KMS-11 (cell line): ENCODE data around the gene MFSD2A.

Experiments
- H2AFZ ChIP-seq: fragments of 200-600 bp; sonication (generic); 2 replicates; pipeline ENCODE4 v1.6.1; 2016; ENCODE audit warnings: antibody characterized with exemption, mixed run types, low read depth
- H3K27ac ChIP-seq: fragments of 200-600 bp; sonication (generic); 2 replicates; pipeline ENCODE4 v1.6.1; 2016; ENCODE audit warnings: mild to moderate bottlenecking, mixed run types
- H3K27me3 ChIP-seq: fragments of 200-600 bp; sonication (generic); 2 replicates; pipeline ENCODE4 v1.6.1; 2017; ENCODE audit warnings: mild to moderate bottlenecking, low read depth, mixed run types, moderate library complexity; ENCODE audit not compliant: insufficient read depth
- H3K36me3 ChIP-seq: fragments of 200-600 bp; sonication (generic); 2 replicates; pipeline ENCODE4 v1.6.1; 2017; ENCODE audit warnings: mild to moderate bottlenecking, mixed run types; ENCODE audit not compliant: insufficient read depth
- H3K4me1 ChIP-seq: fragments of 200-600 bp; sonication (generic); 2 replicates; pipeline ENCODE4 v1.6.1; 2016; ENCODE audit warnings: mild to moderate bottlenecking, low read depth, mixed run types; ENCODE audit not compliant: poor library complexity, severe bottlenecking
- H3K4me2 ChIP-seq: fragments of 200-600 bp; sonication (generic); 2 replicates; pipeline ENCODE4 v1.7.0; 2016; ENCODE audit warnings: mild to moderate bottlenecking, mixed run types
- H3K4me3 ChIP-seq: fragments of 200-600 bp; sonication (generic); IDR thresholded peaks from 2 replicates; pipeline ENCODE4 v1.6.1; 2017; ENCODE audit warnings: low read depth, low read length, mixed read lengths; ENCODE audit not compliant: insufficient read depth
- H3K79me2 ChIP-seq: fragments of 200-600 bp; sonication (generic); 2 replicates; pipeline ENCODE4 v1.6.1; 2016; ENCODE audit warnings: low read depth, mixed run types; ENCODE audit not compliant: insufficient read depth
- H3K9ac ChIP-seq: fragments of 200-600 bp; sonication (generic); 2 replicates; pipeline ENCODE4 v1.6.1; 2016; ENCODE audit warnings: mild to moderate bottlenecking, mixed run types
- H4K20me1 ChIP-seq: fragments of 200-600 bp; sonication (generic); 2 replicates; pipeline ENCODE4 v1.6.1; 2016; ENCODE audit warnings: mild to moderate bottlenecking, mixed run types; ENCODE audit not compliant: insufficient read depth
- CTCF ChIP-seq: fragments of 200-600 bp; sonication (generic); conservative IDR thresholded peaks from 2 replicates; pipeline ENCODE4 v1.6.1; 2017; ENCODE audit warnings: low read depth, mild to moderate bottlenecking, antibody characterized with exemption, low read length, moderate library complexity, mixed read lengths

MFSD2A gene

GRCh38 chr1:40017951-40018575 lies 63.1 kb downstream of the MFSD2A start:
- H2AFZ ChIP-seq = no peak overlapping the region
- H3K4me3 ChIP-seq = no peak overlapping the region
- H3K27me3 ChIP-seq = no peaks in the 10 kb centered on the region
- no peak for TF ChIP-seq CTCF
- H3K4me1 ChIP-seq = no peaks in the 10 kb centered on the region
- H4K20me1 ChIP-seq = no peaks in the 10 kb centered on the region
- no peak overlapping the region for H3K4me2 ChIP-seq
- H3K79me2 ChIP-seq = no peaks in the 10 kb centered on the region
- H3K27ac ChIP-seq = no peak overlapping the region
- H3K9ac ChIP-seq = no peak overlapping the region
- H3K36me3 ChIP-seq = no peaks in the 10 kb centered on the region
